Dermis blood vessel endothelial cell (primary cell): ENCODE data around the gene FRMD6. TPM values are rescaled to one million over a fixed set of nuclear protein-coding genes. Genes with fewer than 3 reads are reported as not detected.
"Not testable (repeated sequence)": the region's sequence is repeated elsewhere in the genome, so short reads cannot be mapped to it uniquely, and the experiment has no call there.

Experiments
- DNase-seq: peaks from one replicate; pipeline ENCODE4 v3.0.0; 2010
- total RNA-seq: library from RNA; depleted of rRNA; stranded (reverse); fragments of >200 nt; gene quantifications from 2 replicates; pipeline ENCODE4 v1.2.3, GENCODE V29; 2014

Gene FRMD6
- total RNA-seq, 1 donor from 2014 or later, result 228 TPM

DNA sequence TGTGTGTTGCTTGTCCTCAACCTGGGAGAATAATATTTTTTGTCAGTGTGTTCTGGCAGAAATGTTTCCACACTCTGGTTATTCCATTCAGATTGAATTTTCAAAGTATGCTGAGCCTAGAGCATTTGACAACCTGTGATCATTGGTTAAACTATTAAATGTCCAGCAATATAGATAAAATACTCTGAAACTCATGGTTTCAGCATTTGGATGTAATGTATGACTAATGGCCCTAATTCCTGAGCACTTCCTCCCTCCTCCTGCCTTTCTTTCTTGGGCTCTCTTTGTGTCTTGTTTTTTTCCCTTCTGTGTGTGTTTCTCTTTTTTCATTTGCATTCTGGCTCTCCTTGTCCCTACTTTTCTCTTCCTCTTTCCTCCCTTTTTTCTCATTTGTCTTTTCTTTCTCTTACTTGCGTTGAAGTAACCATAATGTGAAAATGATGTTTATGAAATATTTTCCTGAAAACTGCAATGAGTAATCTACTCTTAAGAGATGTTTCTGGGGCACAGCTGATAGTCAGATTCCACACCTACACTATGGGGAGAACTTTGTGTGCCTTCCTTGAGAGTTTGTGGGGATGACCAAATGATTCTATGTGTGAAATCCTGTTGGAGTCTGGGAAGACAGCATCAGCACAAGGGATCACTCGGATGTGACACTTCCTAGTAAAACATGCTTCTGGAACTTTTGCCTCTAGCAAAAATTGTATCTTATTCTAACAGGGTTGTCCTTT is 74.6 kb downstream of the FRMD6 start:
- DNase-seq, result peak; percentile 36

GRCh38 chr14:51727526-51727925 is 75.8 kb downstream of the FRMD6 start:
- DNase-seq, result no peak

- no peak for DNase-seq
Observed at GRCh38 chr14:51730098-51730497, 78.4 kb downstream of the FRMD6 start.

- DNase-seq, result no peak
Observed at GRCh38 chr14:51730684-51731083, 79.0 kb downstream of the FRMD6 start.

DNA sequence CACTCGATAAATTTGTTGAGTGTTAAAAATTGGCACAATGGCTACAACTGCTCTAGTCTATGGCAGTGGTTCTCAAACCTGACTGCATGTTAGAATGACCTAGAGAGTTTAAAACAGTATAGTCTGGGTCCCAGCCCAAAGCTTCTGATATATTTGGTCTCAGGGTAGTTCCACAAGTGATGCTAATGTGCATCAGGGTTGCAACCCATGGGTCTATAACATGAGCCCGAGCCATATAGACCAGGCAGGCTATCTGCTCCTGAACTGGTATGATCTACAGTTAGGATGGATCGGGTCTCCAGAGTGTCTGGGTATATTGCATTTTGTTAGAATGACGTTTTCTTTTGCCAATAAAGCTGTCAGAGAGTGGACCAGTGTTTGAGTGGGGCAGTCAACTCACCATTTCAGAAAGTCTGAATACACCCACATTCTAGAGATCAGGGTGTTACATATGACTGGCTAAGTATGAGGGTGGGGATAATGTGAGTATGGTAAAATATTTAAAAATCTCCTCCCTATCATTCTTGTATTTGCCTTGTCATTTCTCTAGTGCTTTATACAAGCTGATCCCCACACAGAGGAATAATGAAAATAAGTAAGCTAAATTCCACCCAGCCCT is 80.9 kb downstream of the FRMD6 start:
- no peak for DNase-seq

GRCh38 chr14:51733147-51733546 is 81.4 kb downstream of the FRMD6 start:
- DNase-seq, result no peak

DNA sequence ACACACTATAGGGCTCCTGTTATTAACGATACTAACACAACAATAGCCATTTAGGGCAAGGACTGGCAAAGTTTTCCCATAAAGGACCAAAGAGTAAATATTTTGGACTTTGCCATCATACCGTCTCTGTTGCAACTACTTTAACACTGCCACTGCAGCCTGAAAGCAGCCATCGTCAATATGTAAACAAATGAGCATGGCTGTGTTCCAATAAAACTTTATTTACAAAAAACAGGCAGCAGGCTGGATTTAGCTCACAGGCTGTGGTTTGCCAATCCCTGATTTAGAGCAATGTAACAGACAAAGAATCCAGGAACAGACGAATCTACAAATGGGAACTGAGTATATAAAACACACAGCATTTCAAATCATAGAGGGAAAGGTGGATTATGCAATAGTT is 84.1 kb downstream of the FRMD6 start:
- DNase-seq, result no peak

GRCh38 chr14:51738754-51739153 is 87.0 kb downstream of the FRMD6 start:
- no peak for DNase-seq

- no peak for DNase-seq
Observed at GRCh38 chr14:51743588-51744000, 91.9 kb downstream of the FRMD6 start.

DNA sequence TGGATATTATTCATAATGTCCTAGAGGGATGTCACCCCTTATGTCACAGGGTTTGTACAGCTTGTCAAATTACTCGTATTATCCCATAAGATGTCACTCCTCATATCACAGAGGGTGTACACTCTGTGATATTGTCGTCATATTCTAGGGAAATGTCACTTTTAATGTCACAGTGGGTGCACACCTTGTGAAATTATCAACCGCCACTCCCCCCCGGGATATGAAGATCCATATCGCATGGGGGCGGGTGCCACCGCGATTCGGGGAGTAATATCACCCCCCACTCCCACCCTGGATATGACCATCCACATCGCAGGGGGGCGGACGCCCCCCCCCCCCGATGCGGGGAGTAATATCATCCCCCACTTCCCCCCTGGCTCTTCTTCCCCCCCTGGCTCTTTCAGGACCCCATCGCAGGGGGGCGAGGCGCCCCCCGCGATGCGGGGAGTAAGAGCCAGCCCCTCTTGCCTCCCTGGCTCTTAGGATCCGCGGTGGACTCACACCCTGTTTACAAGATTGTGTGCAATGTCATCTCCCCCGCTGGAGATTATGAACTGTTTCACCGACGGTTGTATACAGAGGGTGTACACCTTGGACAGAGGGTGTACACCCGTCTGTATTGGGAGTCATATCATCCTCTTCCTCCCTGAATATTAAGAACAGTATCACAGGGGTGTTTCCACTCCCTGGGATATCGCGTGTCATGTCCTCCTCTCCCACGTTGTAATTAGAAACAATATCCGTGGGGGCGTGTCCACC is 92.8 kb downstream of the FRMD6 start:
- no peak for DNase-seq

DNA sequence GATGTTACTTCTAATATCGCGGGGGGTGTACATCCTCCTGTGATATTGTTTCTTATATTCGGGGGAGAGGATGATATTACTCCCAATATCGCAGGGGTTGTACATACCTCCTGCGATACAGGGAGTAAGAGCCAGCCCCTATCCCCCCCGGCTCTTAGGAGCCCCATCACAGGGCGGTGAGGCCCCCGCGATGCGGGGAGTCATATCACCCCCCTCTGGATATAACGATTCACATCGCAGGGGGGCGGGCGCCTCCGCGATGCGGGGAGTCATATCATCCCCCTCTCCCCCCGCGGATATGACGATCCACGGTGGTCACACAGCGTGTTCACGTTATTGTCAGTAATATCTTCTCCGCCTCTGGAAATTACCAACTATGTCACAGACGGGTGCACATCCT is 95.1 kb downstream of the FRMD6 start:
- DNase-seq, result not testable (repeated sequence)

- DNase-seq, result no peak
Observed at GRCh38 chr14:51750542-51750941, 98.8 kb downstream of the FRMD6 start.

GRCh38 chr14:51751611-51752345 is 100.1 kb downstream of the FRMD6 start:
- DNase-seq, result not testable (repeated sequence)

- DNase-seq, result not testable (repeated sequence)
Observed at GRCh38 chr14:51757756-51758155, 106.0 kb downstream of the FRMD6 start.

DNA sequence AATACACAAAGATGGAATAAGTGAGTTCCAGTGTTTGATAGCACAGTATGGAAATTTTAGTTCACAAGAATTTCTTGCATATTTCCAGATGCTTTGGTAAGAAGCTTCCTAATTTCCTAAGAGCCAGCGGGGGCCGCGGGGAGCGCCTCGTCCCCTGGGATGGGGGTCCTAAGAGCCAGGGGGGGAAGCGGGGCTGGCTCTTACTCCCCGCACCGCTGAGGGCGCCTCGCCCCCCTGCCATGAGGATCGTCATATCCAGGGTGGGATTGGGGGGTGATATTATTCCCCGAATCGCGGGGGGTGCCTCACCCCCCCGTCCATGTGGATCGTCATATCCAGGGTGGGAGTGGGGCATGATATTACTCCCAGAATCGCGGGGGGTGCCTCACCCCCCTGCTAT is 108.2 kb downstream of the FRMD6 start:
- no peak for DNase-seq

DNA sequence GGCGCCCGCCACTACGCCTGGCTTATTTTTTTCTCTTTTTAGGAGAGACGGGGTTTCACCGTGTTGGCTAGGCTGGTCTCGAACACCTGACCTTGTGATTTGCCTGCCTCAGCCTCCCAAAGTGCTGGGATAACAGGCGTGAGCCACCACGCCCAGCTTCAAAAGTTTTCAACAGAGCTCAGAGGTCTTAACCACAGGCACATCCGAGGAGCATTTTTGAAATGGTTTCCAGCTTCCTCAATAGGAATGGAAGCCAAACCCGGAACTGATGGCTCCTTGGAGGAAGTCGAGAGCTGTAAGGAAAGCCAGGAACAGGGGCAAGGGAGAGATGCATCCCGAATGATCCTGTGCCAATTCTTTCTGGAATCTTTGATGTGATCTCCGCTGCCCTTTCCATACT is 114.0 kb downstream of the FRMD6 start:
- DNase-seq, result not testable (repeated sequence)

GRCh38 chr14:51766586-51766985 is 114.9 kb downstream of the FRMD6 start:
- not testable (repeated sequence) for DNase-seq

DNA sequence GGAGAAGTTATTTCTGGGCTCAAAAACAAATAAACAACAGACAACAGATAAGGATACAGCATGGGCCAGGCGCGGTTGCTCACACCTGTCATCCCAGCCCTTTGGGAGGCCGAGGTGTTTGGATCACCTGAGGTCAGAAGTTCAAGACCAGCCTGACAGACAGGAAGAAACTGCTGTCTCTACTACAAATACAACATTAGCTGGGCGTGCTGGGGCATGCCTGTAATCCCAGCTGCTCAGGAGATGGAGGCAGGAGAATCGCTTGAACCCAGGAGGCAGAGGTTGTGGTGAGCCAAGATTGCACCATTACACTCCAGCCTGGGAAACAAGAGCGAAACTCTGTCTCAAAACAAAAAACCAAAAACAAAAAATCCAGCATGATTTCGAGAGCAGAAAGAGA is 117.6 kb downstream of the FRMD6 start:
- DNase-seq, result not testable (repeated sequence)

DNA sequence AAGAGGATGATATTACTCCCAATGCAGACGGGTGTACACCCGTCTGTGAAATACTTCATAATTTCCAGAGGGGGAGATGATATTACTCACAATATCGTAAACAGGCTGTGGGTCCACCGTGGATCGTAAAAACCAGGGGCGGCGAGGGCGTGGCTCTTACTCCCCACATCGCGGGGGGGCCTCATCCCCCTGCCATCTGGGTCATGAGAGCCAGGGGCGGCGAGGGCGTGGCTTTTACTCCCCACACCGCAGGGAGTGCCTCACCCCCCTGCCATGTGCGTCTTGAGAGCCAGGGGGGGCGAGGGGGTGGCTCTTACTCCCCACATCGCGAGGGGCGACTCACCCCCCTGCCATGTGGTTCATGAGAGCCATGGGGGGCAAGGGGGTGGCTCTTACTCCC is 122.5 kb downstream of the FRMD6 start:
- no peak for DNase-seq

DNA sequence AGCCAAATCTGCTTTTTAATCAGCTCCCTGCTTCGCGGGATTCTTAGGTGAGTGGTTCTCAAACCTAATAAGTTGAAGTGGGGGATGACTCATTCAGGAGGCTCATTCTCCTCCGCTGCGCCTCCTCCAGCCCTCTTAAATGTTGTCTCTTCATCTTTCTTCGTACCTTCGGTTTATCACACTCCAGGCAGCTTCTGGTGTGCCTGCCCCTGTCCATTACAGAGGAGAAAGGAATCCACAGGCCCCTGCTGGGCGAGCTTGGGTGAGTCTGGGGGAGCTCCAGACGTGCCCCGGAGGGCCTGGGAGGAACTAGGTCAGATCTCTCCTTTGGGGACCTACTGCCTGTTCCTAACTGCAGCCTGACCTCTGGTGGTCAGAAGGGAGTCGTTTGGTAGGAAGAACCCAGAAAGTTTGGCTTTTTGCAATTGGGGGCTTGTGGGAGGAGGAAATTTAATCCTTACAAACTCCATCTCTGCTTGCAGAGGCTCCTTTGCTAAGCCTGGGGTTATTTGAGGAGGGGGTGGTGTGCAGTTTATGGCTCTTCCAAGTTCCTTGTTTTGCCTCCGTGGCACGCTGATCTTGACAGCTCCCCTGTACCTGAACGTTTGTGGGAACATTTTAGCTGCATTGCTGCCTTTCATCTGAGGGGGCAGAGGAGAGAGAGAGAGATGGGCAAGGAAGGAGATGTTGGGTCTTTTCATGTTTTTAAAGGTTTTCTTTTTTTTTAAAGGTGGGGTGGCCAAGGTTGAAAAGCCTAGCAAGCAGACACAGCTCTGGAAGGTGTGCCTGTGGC is 124.6 kb downstream of the FRMD6 start:
- DNase-seq, result peak; percentile 80

- DNase-seq, result peak; percentile 79
Observed at GRCh38 chr14:51780006-51780692, 128.4 kb downstream of the FRMD6 start.
